AG09319 (cell line): ENCODE results near the gene RELA.
"Not testable (repeated sequence)": the region's sequence is repeated elsewhere in the genome, so short reads cannot be mapped to it uniquely, and the experiment has no call there.

Experiments used
- DNase-seq: peaks from one replicate; pipeline ENCODE4 v3.0.0-alpha.2; 2010; ENCODE audit warnings: low read depth; ENCODE audit errors: extremely low read depth
- CTCF ChIP-seq: IDR thresholded peaks from 2 replicates; pipeline ENCODE4 v1.5.1; 2011; ENCODE audit warnings: low read depth, mild to moderate bottlenecking, inconsistent platforms, low read length, moderate library complexity

Gene RELA

GRCh38 chr11:65662799-65663638 lies at the start of gene RELA:
TSS of gene RELA (minus strand) at chr11:65662916. CDS start at chr11:65662832, 84 bp downstream.
- peak; percentile 90 for DNase-seq
- no peak for TF ChIP-seq CTCF

- DNase-seq = peak; percentile 94
- TF ChIP-seq CTCF = peak; percentile 99
Observed at GRCh38 chr11:65711785-65712632, 49.3 kb upstream of the RELA start, which contains the start of gene KAT5. TSS of gene KAT5 (plus strand) at chr11:65712252. CDS start at chr11:65712268, 16 bp downstream.

GRCh38 chr11:65710421-65710820 lies 47.7 kb upstream of the RELA start:
- no peak for TF ChIP-seq CTCF
- DNase-seq = no peak

GRCh38 chr11:65709661-65710060 lies 46.9 kb upstream of the RELA start:
- DNase-seq = no peak
- no peak for TF ChIP-seq CTCF

- TF ChIP-seq CTCF = no peak
- DNase-seq = no peak
Observed at GRCh38 chr11:65708451-65708850, 45.7 kb upstream of the RELA start.

- not testable (repeated sequence) for DNase-seq
Observed at GRCh38 chr11:65707002-65707401, 44.3 kb upstream of the RELA start.

- peak; percentile 41 for TF ChIP-seq CTCF
- not testable (repeated sequence) for DNase-seq
Observed at GRCh38 chr11:65706303-65706763, 43.6 kb upstream of the RELA start.
